GM12872 (cell line): ENCODE data around the gene KCNH1.

Experiments
- TF ChIP-seq, protein P1 (sequence below): IDR thresholded peaks from 3 replicates; pipeline ENCODE4 v1.5.1; 2011; ENCODE audit warnings: low read depth, mild to moderate bottlenecking, low read length, moderate library complexity; ENCODE audit not compliant: insufficient read depth

Gene KCNH1

DNA sequence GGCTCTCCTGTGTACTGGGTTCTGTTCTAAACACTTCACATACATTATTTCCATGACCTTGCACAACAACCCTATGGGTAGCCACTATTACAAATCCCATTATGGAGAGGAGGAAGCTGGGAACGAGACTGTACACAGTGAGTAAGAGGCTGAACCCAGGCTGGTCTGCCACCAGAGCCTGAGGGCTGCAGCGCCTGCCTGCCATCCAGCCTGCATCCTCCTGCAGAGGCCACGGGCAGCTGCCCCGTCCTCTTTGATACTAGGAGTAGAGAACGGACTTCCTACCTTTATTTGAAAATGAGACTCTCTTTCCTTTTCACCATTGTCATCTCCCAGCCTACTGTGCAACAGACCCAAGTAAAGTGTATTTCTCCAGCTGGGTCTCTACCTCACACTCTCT lies 435.3 kb downstream of the KCNH1 start:
- TF ChIP-seq, protein P1, sequence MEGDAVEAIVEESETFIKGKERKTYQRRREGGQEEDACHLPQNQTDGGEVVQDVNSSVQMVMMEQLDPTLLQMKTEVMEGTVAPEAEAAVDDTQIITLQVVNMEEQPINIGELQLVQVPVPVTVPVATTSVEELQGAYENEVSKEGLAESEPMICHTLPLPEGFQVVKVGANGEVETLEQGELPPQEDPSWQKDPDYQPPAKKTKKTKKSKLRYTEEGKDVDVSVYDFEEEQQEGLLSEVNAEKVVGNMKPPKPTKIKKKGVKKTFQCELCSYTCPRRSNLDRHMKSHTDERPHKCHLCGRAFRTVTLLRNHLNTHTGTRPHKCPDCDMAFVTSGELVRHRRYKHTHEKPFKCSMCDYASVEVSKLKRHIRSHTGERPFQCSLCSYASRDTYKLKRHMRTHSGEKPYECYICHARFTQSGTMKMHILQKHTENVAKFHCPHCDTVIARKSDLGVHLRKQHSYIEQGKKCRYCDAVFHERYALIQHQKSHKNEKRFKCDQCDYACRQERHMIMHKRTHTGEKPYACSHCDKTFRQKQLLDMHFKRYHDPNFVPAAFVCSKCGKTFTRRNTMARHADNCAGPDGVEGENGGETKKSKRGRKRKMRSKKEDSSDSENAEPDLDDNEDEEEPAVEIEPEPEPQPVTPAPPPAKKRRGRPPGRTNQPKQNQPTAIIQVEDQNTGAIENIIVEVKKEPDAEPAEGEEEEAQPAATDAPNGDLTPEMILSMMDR: no peak

DNA sequence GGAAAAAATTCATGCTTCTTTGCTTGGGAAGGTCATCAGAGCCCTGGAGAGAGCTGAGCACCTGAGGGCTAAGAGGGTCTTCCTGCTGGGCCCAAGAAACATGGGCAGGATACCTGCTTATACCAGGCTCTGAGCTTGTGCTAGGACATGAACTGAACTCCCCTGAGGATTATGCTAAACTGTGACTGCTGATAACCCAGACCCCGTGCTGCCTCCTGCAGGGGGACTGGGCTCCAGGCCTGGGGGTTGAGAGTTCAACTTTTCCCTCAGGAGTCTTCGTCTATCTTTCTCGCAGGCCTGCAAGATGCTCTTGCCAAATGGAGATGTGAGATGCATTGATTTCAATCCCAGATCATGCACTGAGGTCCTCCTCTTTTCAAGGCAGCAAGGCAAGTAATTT lies 436.8 kb downstream of the KCNH1 start:
- TF ChIP-seq, protein P1: no peak

DNA sequence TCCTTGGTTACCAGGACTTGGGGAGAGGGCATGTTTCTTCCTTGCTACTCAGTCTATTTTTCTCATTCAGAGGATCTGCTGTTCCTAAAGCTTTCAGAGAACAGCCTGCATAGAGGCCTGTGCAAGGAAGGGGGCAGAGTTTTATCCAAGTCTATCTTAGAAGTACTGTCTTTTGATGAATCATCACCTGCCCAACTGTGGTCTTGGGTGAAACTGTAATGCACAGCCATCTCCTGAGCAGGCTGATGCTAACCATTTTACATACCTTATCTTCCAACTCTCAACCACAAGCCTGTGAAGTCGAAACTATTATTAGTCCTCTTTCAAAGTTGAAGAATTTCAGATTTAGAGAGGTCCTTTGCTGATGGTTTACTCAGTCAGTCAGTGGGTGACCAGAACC lies 437.2 kb downstream of the KCNH1 start:
- TF ChIP-seq, protein P1: no peak

DNA sequence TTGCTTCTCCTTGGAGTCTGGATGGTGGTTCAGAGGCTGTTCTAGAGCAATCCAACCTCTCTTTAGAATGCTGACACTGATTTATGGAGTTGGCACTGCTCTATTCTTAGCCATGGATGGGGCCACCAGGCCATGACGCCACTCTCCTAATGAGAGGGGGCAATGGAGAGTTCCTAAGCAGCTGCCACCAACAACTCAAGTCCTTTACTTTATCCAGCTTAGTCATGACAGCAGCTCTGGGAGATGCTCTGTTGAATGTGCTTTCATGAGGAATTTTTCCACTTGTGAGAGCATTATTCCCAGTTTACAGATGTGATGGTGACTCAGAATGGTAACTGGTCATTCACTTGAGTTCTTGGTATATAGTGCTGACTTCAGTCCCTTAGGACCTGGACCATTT lies 438.9 kb downstream of the KCNH1 start:
- TF ChIP-seq, protein P1: no peak

DNA sequence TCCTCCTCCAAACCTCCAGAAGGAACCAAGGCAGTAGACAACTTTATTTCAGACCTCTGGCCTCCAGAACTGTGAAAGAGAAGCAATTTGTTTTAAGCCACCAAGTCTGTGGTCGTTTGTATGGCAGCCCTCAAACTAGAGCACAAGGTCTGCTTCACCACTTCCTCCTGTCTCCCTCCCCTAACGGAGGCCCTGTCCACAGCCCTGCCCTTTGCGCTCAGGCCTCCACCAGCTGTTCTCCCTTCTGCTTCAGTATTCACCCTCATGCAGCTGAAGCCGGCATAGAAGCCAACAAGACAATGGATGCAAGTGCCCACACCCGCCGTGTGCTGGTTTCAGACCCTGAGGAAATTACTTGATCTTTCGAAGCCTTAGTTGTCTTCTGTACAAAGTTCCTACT lies 441.2 kb downstream of the KCNH1 start:
- TF ChIP-seq, protein P1: no peak

DNA sequence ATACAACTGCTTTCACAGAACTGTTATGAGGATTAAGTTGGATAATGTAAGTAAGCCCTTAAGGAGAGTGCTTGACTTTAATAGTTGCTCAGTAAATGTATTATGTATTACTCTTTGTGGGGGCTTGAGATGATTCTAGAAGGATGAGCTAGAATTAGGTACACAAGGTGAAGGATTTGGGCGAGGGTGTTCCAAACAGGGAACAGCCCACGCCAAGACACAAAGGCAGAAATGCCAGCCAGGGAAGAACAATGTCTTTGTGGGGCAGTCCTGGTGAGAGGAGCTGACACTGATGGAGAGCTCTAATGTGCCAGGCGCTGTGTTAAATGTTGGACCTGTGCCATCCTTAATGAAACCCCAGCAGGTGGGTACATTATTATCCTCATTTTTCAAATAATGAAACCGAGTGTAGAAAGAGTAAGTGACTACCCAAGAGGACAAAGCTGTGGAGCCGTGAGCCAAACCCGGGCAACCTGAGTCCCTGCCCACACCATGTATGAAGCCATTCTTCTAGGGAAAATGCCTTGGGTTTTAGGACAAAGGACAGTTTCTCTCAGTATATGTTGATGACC lies 442.8 kb downstream of the KCNH1 start:
- TF ChIP-seq, protein P1: no peak

DNA sequence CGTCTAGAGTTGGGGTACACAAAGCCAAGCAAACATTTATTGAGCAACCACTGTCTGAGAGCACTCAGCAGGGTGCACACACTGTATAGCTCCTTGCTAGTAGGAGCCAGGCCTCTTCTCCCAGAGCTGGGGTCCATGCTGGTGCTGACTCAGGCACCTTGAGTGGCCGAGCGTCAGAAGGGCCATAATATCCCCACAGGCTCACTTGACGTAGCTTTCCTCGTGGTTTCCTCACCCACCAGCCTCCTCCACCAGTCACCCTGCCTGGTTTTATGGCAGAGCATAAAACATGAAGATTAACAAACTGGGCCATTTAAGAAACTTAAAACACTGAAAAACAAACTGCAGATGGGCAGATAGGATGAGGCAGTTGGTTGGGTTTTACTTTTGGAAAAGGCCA lies 443.7 kb downstream of the KCNH1 start:
- TF ChIP-seq, protein P1: no peak
